Thyroid gland (tissue), 4 donors: ENCODE data around the gene NODAL. TPM values are rescaled to one million over a fixed set of nuclear protein-coding genes. Genes with fewer than 3 reads are reported as not detected.

ENCODE experiments used
- DNase-seq, 2 donors: peaks; one replicate each; pipeline ENCODE4 v3.0.0-alpha.2; 2019
- H3K27ac ChIP-seq, 3 donors: fragments of 200-600 bp; sonication (generic); 1 replicate in 2 of 3; 2 replicates in 1 of 3; pipeline ENCODE4 v1.5.1; 2016 to 2019; ENCODE audit warnings: mild to moderate bottlenecking in 1 of 3, moderate library complexity in 1 of 3
- H3K27me3 ChIP-seq: fragments of 200-600 bp; sonication (generic); one replicate; pipeline ENCODE4 v1.5.1; 2019
- H3K36me3 ChIP-seq, 2 donors: fragments of 200-600 bp; sonication (generic); one replicate each; pipeline ENCODE4 v1.5.1; 2016 to 2019
- H3K4me1 ChIP-seq, 2 donors: fragments of 200-600 bp; sonication (generic); one replicate each; pipeline ENCODE4 v1.5.1; 2017 to 2019
- H3K4me3 ChIP-seq, 3 donors: fragments of 200-600 bp; sonication (generic); replicated peaks in 1 of 3; 1 replicate in 2 of 3; 2 replicates in 1 of 3; pipeline ENCODE4 v1.5.1; 2016; ENCODE audit warnings: mild to moderate bottlenecking in 1 of 3
- H3K9me3 ChIP-seq: fragments of 200-600 bp; sonication (generic); one replicate; pipeline ENCODE4 v1.5.1; 2017
- POLR2A ChIP-seq, 2 donors: fragments of 450-650 bp; IDR thresholded peaks; one replicate each; pipeline ENCODE4 v1.6.1; 2017; ENCODE audit warnings: antibody characterized with exemption in 2 of 2, mild to moderate bottlenecking in 2 of 2, moderate library complexity in 1 of 2
- WGBS, 2 donors: methylation state at CpG; one replicate each; pipeline ENCODE4 v1.1.5; 2017; 5-methylcytosine and 5-hydroxymethylcytosine counted together
- intact Hi-C: fragments of 100-400 bp; cut with DNase I; formaldehyde crosslinking; loops from one replicate; pipeline ENCODE4 v1.15.1; 2023
- total RNA-seq, 4 donors: library from RNA; depleted of rRNA; stranded (reverse); fragments of >200 nt; gene quantifications; one replicate each; pipeline ENCODE4 v1.2.3, GENCODE V29; 2016
- TF ChIP-seq, protein P1 (sequence below), 6 experiments: fragments of 200-600 bp in 3 of 6; fragments of 450-650 bp in 3 of 6; sonication (generic) in 3 of 6; IDR thresholded peaks; one replicate each; pipeline ENCODE4 v1.5.1; 2016 to 2019; ENCODE audit warnings: antibody characterized with exemption in 6 of 6, mild to moderate bottlenecking in 2 of 6, inconsistent platforms in 1 of 6, moderate library complexity in 1 of 6

The NODAL gene
- total RNA-seq, 4 donors from 2014 or later: not detected

DNA sequence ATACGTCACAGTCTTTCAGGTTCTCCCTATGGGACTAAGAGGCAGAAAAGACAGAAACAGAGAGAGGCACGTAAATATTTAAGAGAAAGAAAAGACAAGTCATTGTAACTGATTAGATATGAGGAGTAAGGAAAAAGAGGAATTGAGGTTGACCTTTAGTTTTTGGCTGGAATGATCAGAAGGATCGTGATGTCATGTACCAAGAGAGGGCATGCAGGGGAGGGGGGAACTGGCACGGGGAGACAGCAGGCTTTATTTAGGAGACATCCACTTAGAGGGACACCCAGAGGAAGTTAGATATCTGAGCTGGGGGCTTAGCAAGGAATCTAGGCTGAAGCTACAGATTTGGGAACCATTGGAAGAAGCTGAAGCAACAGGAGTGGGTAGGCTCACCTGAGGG is 49.8 kb downstream of the NODAL start:
- Histone ChIP-seq H3K27ac (no peak overlapping the region), H3K27me3 (no peaks in the 10 kb centered on the region), H3K4me1 (no peaks in the 10 kb centered on the region), H3K9me3 (no peaks in the 10 kb centered on the region), H3K36me3 (no peaks in the 10 kb centered on the region), H3K4me3 (no peak overlapping the region)
- no peak for DNase-seq
- intact Hi-C loops: no loop called here
- TF ChIP-seq, protein P1, sequence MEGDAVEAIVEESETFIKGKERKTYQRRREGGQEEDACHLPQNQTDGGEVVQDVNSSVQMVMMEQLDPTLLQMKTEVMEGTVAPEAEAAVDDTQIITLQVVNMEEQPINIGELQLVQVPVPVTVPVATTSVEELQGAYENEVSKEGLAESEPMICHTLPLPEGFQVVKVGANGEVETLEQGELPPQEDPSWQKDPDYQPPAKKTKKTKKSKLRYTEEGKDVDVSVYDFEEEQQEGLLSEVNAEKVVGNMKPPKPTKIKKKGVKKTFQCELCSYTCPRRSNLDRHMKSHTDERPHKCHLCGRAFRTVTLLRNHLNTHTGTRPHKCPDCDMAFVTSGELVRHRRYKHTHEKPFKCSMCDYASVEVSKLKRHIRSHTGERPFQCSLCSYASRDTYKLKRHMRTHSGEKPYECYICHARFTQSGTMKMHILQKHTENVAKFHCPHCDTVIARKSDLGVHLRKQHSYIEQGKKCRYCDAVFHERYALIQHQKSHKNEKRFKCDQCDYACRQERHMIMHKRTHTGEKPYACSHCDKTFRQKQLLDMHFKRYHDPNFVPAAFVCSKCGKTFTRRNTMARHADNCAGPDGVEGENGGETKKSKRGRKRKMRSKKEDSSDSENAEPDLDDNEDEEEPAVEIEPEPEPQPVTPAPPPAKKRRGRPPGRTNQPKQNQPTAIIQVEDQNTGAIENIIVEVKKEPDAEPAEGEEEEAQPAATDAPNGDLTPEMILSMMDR (IDR thresholded peaks at IDR 0.05): no peak
- no peak for TF ChIP-seq POLR2A (IDR thresholded peaks at IDR 0.05)
- WGBS, 2 donors: 54 to 57% methylated on average over 4 of the region's 4 CpGs

Other genes starting within 250 kb of the NODAL start
- 100 to 1,000 TPM; 151 to 209 (median 185) TPM for gene PPA1, start 208.3 kb downstream of the NODAL start, total RNA-seq
- under 1 TPM in 3 of 4 donors, not detected in 1; under 0.01 to 0.13 (median 0.05) TPM for gene NPFFR1, start 157.7 kb downstream of the NODAL start, total RNA-seq
- 10 to 100 TPM in 2 of 4 donors, 1 to 10 TPM in 2; 2.5 to 20.5 (median 8.7) TPM for gene LRRC20, start 59.1 kb downstream of the NODAL start, total RNA-seq
- gene EIF4EBP2, start 37.5 kb downstream of the NODAL start, total RNA-seq: 10 to 100 TPM; 55.6 to 71.2 (median 67.6) TPM
- gene PALD1, start 37.1 kb upstream of the NODAL start, total RNA-seq: 10 to 100 TPM; 10.7 to 28.2 (median 14.0) TPM
- 1 to 10 TPM; 1.4 to 3.5 (median 2.9) TPM for gene PRF1, start 161.1 kb upstream of the NODAL start, total RNA-seq
- gene ADAMTS14, start 230.8 kb upstream of the NODAL start, total RNA-seq: not detected